H9 (cell line): ENCODE results near the gene SP100. TPM values are rescaled to one million over a fixed set of nuclear protein-coding genes. Genes with fewer than 3 reads are reported as not detected.

Source experiments
- DNase-seq: peaks from one replicate; pipeline ENCODE4 v3.0.0-alpha.2; 2017
- H2AFZ ChIP-seq: one replicate; pipeline ENCODE4 v1.6.1; 2013; ENCODE audit warnings: mild to moderate bottlenecking, low read length, control low read depth, moderate library complexity
- H2AK5ac ChIP-seq: 2 replicates; pipeline ENCODE4 v1.6.1; 2013; ENCODE audit warnings: low read length, control low read depth, mixed read lengths; ENCODE audit not compliant: insufficient read length
- H2BK120ac ChIP-seq: one replicate; pipeline ENCODE4 v1.6.1; 2013; ENCODE audit warnings: low read depth, mild to moderate bottlenecking, low read length, control low read depth, inconsistent platforms; ENCODE audit not compliant: poor library complexity, severe bottlenecking
- H2BK12ac ChIP-seq: 2 replicates; pipeline ENCODE4 v1.6.1; 2013; ENCODE audit warnings: low read length, control low read depth, mixed read lengths, low read depth; ENCODE audit not compliant: insufficient read length
- H2BK15ac ChIP-seq: 2 replicates; pipeline ENCODE4 v1.6.1; 2013; ENCODE audit warnings: low read depth, low read length, control low read depth
- H2BK20ac ChIP-seq: one replicate; pipeline ENCODE4 v1.6.1; 2013; ENCODE audit warnings: low read depth, mild to moderate bottlenecking, low read length, control low read depth, inconsistent platforms; ENCODE audit not compliant: poor library complexity, severe bottlenecking
- H2BK5ac ChIP-seq: 2 replicates; pipeline ENCODE4 v1.6.1; 2013; ENCODE audit warnings: low read length, control low read depth, mixed read lengths; ENCODE audit not compliant: insufficient read length
- H3K14ac ChIP-seq: 2 replicates; pipeline ENCODE4 v1.6.1; 2013; ENCODE audit warnings: low read length, control low read depth; ENCODE audit not compliant: insufficient read depth
- H3K18ac ChIP-seq: 2 replicates; pipeline ENCODE4 v1.6.1; 2013; ENCODE audit warnings: low read depth, mild to moderate bottlenecking, mixed read lengths, low read length, control low read depth; ENCODE audit not compliant: insufficient read length
- H3K23ac ChIP-seq: 2 replicates; pipeline ENCODE4 v1.6.1; 2013; ENCODE audit warnings: low read length, control low read depth, mixed read lengths, low read depth; ENCODE audit not compliant: insufficient read length
- H3K23me2 ChIP-seq: 2 replicates; pipeline ENCODE4 v1.6.1; 2013; ENCODE audit warnings: low read depth, mild to moderate bottlenecking, mixed read lengths, low read length, control low read depth; ENCODE audit not compliant: insufficient read length, poor library complexity, severe bottlenecking
- H3K27ac ChIP-seq: 2 replicates; pipeline ENCODE4 v1.5.1; 2013; ENCODE audit warnings: low read length, control low read depth, mixed read lengths, low read depth; ENCODE audit not compliant: insufficient read length
- H3K27me3 ChIP-seq: 2 replicates; pipeline ENCODE4 v1.6.1; 2013; ENCODE audit warnings: low read length, control low read depth, inconsistent platforms; ENCODE audit not compliant: insufficient read depth
- H3K4ac ChIP-seq: 2 replicates; pipeline ENCODE4 v1.6.1; 2013; ENCODE audit warnings: low read depth, mild to moderate bottlenecking, control low read depth, inconsistent platforms, low read length, moderate library complexity
- H3K4me1 ChIP-seq: 2 replicates; pipeline ENCODE4 v1.6.1; 2013; ENCODE audit warnings: low read length, control low read depth, inconsistent platforms; ENCODE audit not compliant: insufficient read depth
- H3K4me2 ChIP-seq: 2 replicates; pipeline ENCODE4 v1.6.1; 2013; ENCODE audit warnings: low read length, control low read depth, mixed read lengths; ENCODE audit not compliant: insufficient read length, insufficient read depth
- H3K56ac ChIP-seq: 2 replicates; pipeline ENCODE4 v1.6.1; 2013; ENCODE audit warnings: low read depth, mild to moderate bottlenecking, mixed read lengths, low read length, control low read depth; ENCODE audit not compliant: insufficient read length
- H3K79me1 ChIP-seq: 2 replicates; pipeline ENCODE4 v1.6.1; 2013; ENCODE audit warnings: low read depth, mild to moderate bottlenecking, moderate library complexity, low read length, control low read depth, inconsistent platforms; ENCODE audit not compliant: insufficient read depth, poor library complexity, severe bottlenecking
- H3K79me2 ChIP-seq: 2 replicates; pipeline ENCODE4 v1.6.1; 2013; ENCODE audit warnings: low read length, control low read depth, inconsistent platforms; ENCODE audit not compliant: insufficient read depth
- H3K9ac ChIP-seq: 2 replicates; pipeline ENCODE4 v1.6.1; 2013; ENCODE audit warnings: low read length, control low read depth, mixed read lengths; ENCODE audit not compliant: insufficient read length; ENCODE audit errors: extremely low read depth
- H3K9me3 ChIP-seq: one replicate; pipeline ENCODE4 v1.6.1; 2013; ENCODE audit warnings: low read depth, low read length, inconsistent platforms; ENCODE audit not compliant: control insufficient read depth
- H3T11ph ChIP-seq: one replicate; pipeline ENCODE4 v1.6.1; 2013; ENCODE audit warnings: mild to moderate bottlenecking, low read length, control low read depth, inconsistent platforms
- H4K20me1 ChIP-seq: one replicate; pipeline ENCODE4 v1.6.1; 2013; ENCODE audit not compliant: control insufficient read depth, insufficient read length, insufficient read depth
- H4K5ac ChIP-seq: 2 replicates; pipeline ENCODE4 v1.6.1; 2013; ENCODE audit warnings: low read depth, mild to moderate bottlenecking, mixed read lengths, low read length, control low read depth; ENCODE audit not compliant: insufficient read length
- H4K8ac ChIP-seq: replicated peaks from 2 replicates; pipeline ENCODE4 v1.6.1; 2013; ENCODE audit warnings: low read length, control low read depth, mixed read lengths, low read depth; ENCODE audit not compliant: insufficient read length
- H4K91ac ChIP-seq: 2 replicates; pipeline ENCODE4 v1.6.1; 2013; ENCODE audit warnings: low read depth, mild to moderate bottlenecking, moderate library complexity, mixed read lengths, low read length, control low read depth; ENCODE audit not compliant: insufficient read length
- H3K27ac Mint-ChIP-seq, 3 experiments: 2 replicates in 2 of 3; 3 replicates in 1 of 3; pipeline ENCODE4 v1.8.0; 2020 to 2021; ENCODE audit warnings: mixed read lengths in 3 of 3, mild to moderate bottlenecking in 1 of 3, moderate library complexity in 1 of 3
- H3K27me3 Mint-ChIP-seq: 2 replicates; pipeline ENCODE4 v1.8.0; 2021; ENCODE audit warnings: low read depth, mild to moderate bottlenecking, moderate library complexity, mixed read lengths
- H3K36me3 Mint-ChIP-seq, 3 experiments: 2 replicates in 2 of 3; 3 replicates in 1 of 3; pipeline ENCODE4 v1.8.0; 2020 to 2021; ENCODE audit warnings: low read depth in 3 of 3, mixed read lengths in 3 of 3; ENCODE audit not compliant: insufficient read depth in 1 of 3
- H3K4me1 Mint-ChIP-seq, 2 experiments: 2 replicates each; pipeline ENCODE4 v1.8.0; 2020; ENCODE audit warnings: mixed read lengths in 2 of 2
- H3K4me3 Mint-ChIP-seq, 2 experiments: 2 replicates in 1 of 2; 3 replicates in 1 of 2; pipeline ENCODE4 v1.8.0; 2020 to 2021; ENCODE audit warnings: mild to moderate bottlenecking in 2 of 2, mixed read lengths in 2 of 2, moderate library complexity in 1 of 2
- H3K9me3 Mint-ChIP-seq, 2 experiments: 2 replicates in 1 of 2; 3 replicates in 1 of 2; pipeline ENCODE4 v1.8.0; 2020; ENCODE audit warnings: mild to moderate bottlenecking in 2 of 2, mixed read lengths in 2 of 2, moderate library complexity in 1 of 2
- CTCF ChIP-seq: fragments of 200-600 bp; sonication (generic); conservative IDR thresholded peaks from 3 replicates; pipeline ENCODE4 v1.8.0; 2021; ENCODE audit warnings: antibody characterized with exemption, mild to moderate bottlenecking
- WGBS: extraction: QIAGEN DNeasy Blood & Tissue Kit; methylation state at CpG from one replicate; pipeline ENCODE4 v1.1.7; 2013; ENCODE audit warnings: missing lambda C conversion rate, low lambda C conversion rate, mixed read lengths; ENCODE audit not compliant: insufficient read length; ENCODE audit errors: extremely low coverage; 5-methylcytosine and 5-hydroxymethylcytosine counted together
- total RNA-seq: library from RNA; stranded (reverse); gene quantifications from 2 replicates; pipeline ENCODE4 v1.2.1, GENCODE V29; 2021

Gene SP100
- total RNA-seq, 1 experiment from 2014 or later: 0.28 TPM

GRCh38 chr2:230403746-230404145 is 12.3 kb upstream of the SP100 start:
- Histone ChIP-seq H3K4me2 (no peak overlapping the region), H3K18ac (no peak overlapping the region), H2AFZ (no peak overlapping the region), H3K14ac (no peak overlapping the region), H2AK5ac (no peak overlapping the region), H3K23me2 (no peaks in the 10 kb centered on the region), H3K9ac (no peak overlapping the region), H3K9me3 (no peaks in the 10 kb centered on the region), H2BK15ac (no peak overlapping the region), H4K20me1 (no peaks in the 10 kb centered on the region), H3T11ph (no peak overlapping the region), H3K4me1 (no peaks in the 10 kb centered on the region), H4K5ac (no peak overlapping the region), H3K23ac (no peak overlapping the region), H3K27me3 (no peaks in the 10 kb centered on the region), H4K8ac (no peak overlapping the region), H3K27ac (no peak overlapping the region), H2BK20ac (no peak overlapping the region), H4K91ac (no peak overlapping the region), H3K79me1 (no peaks in the 10 kb centered on the region), H3K79me2 (no peaks in the 10 kb centered on the region), H2BK120ac (no peak overlapping the region), H2BK5ac (no peak overlapping the region), H2BK12ac (no peak overlapping the region), H3K56ac (no peak overlapping the region), H3K4ac (no peak overlapping the region)
- no peaks in the 10 kb centered on the region for H3K9me3 Mint-ChIP-seq
- no peak for DNase-seq
- H3K4me1 Mint-ChIP-seq: peaks cover 6% of the 10 kb centered on the region in 2 experiments
- TF ChIP-seq CTCF: no peak
- H3K36me3 Mint-ChIP-seq: no peaks in the 10 kb centered on the region
- no CpG with 5 or more reads among the region's 7 CpGs for WGBS
- no peaks in the 10 kb centered on the region; the same call in 1 of the 2 replicates for H3K27me3 Mint-ChIP-seq
- H3K27ac Mint-ChIP-seq: no peak overlapping the region
- no peak overlapping the region for H3K4me3 Mint-ChIP-seq
